GM12878 (cell line): ENCODE measurements around the gene LMBR1. TPM values are rescaled to one million over a fixed set of nuclear protein-coding genes. Genes with fewer than 3 reads are reported as not detected.

Experiments used
- ATAC-seq: fragments of 200-7000 bp; cut with Tn5 transposase; 3 replicates; pipeline ENCODE4 v1.9.1; 2020; ENCODE audit warnings: mild to moderate bottlenecking, moderate library complexity
- BruUV-seq: library from RNA; stranded (reverse); fragments of 400-500 nt; replicated peaks from 2 replicates; lab custom pipeline; 2021; lab: Mats Ljungman, UMichigan
- CTCF ChIA-PET: fragments of 300-600 bp; sonication (Branson Sonifier 250); formaldehyde crosslinking; extraction: SDS; loops from one replicate; lab custom pipeline; 2021; ENCODE audit warnings: inconsistent platforms; lab: Yijun Ruan, JAX
- POLR2A ChIA-PET: fragments of 350-600 bp; formaldehyde crosslinking; extraction: SDS; loops from one replicate; lab custom pipeline; 2021; ENCODE audit warnings: inconsistent platforms; lab: Charles Lee
- RAD21 ChIA-PET: fragments of 300-600 bp; sonication (Branson Sonifier 250); formaldehyde crosslinking; loops from one replicate; lab custom pipeline; 2023; ENCODE audit warnings: antibody characterized with exemption; ENCODE audit not compliant: unreplicated experiment; lab: Charles Lee
- SMC1A ChIA-PET: fragments of 300-600 bp; sonication (Branson Sonifier 250); formaldehyde crosslinking; loops from one replicate; lab custom pipeline; 2023; ENCODE audit not compliant: unreplicated experiment, uncharacterized antibody; lab: Charles Lee
- DNase-seq: peaks from one replicate; pipeline ENCODE4 v3.0.0-alpha.2; 2011; ENCODE audit warnings: low read depth, low spot score
- FAIRE-seq: peaks from 3 replicates; lab custom pipeline; 2011; peaks lifted over from hg19 to GRCh38; lab: Jason Lieb, UNC
- H2AFZ ChIP-seq: 2 replicates; pipeline ENCODE4 v1.6.0; 2011; ENCODE audit warnings: low read depth, low read length, control low read depth; ENCODE audit not compliant: control insufficient read depth
- H3K27ac ChIP-seq: 2 replicates; pipeline ENCODE4 v1.5.1; 2011; ENCODE audit warnings: control low read depth; ENCODE audit not compliant: control insufficient read depth, insufficient read depth
- H3K27me3 ChIP-seq, 2 experiments: replicated peaks in 1 of 2; 2 replicates each; pipeline versions ENCODE4 v1.6.0 to v1.6.1; 2011; ENCODE audit warnings: low read length in 1 of 2; ENCODE audit not compliant: control insufficient read depth in 2 of 2, insufficient read depth in 2 of 2
- H3K36me3 ChIP-seq, 2 experiments: 2 replicates each; pipeline ENCODE4 v1.5.1; 2011; ENCODE audit warnings: low read length in 1 of 2; ENCODE audit not compliant: control insufficient read depth in 2 of 2, insufficient read depth in 2 of 2
- H3K4me1 ChIP-seq: 2 replicates; pipeline ENCODE4 v1.6.1; 2011; ENCODE audit warnings: mild to moderate bottlenecking, low read length, moderate library complexity, mixed read lengths; ENCODE audit not compliant: control insufficient read depth, insufficient read depth
- H3K4me2 ChIP-seq: 2 replicates; pipeline ENCODE4 v1.6.0; 2011; ENCODE audit warnings: control low read depth; ENCODE audit not compliant: control insufficient read depth, insufficient read depth
- H3K4me3 ChIP-seq: fragments of 200-600 bp; sonication (generic); 2 replicates; pipeline ENCODE4 v1.5.1; 2016
- H3K79me2 ChIP-seq: 2 replicates; pipeline ENCODE4 v1.6.0; 2011; ENCODE audit warnings: low read length; ENCODE audit not compliant: control insufficient read depth, insufficient read depth
- H3K9ac ChIP-seq: 2 replicates; pipeline ENCODE4 v1.8.0; 2011; ENCODE audit warnings: low read length, control low read depth, mixed read lengths; ENCODE audit not compliant: control insufficient read depth, insufficient read depth
- H3K9me3 ChIP-seq: replicated peaks from 3 replicates; pipeline ENCODE4 v1.5.1; 2011; ENCODE audit warnings: mild to moderate bottlenecking, low read length; ENCODE audit not compliant: control insufficient read depth, insufficient read depth
- H4K20me1 ChIP-seq: 2 replicates; pipeline ENCODE4 v1.6.0; 2011; ENCODE audit not compliant: control insufficient read depth, insufficient read depth
- EGR1 ChIP-seq, 2 experiments: IDR thresholded peaks; 1 replicate in 1 of 2; 2 replicates in 1 of 2; pipeline ENCODE4 v1.6.1; 2011 to 2012; ENCODE audit warnings: low read depth in 2 of 2, low read length in 2 of 2, borderline replicate concordance in 1 of 2, mild to moderate bottlenecking in 1 of 2, moderate library complexity in 1 of 2
- KLF5 ChIP-seq: fragments of 450-650 bp; IDR thresholded peaks from 2 replicates; pipeline ENCODE4 v1.6.1; 2014; ENCODE audit warnings: mild to moderate bottlenecking; ENCODE audit not compliant: partially characterized antibody
- WGBS: methylation state at CpG from one replicate; pipeline ENCODE4 v1.1.6; 2016; ENCODE audit warnings: low lambda C conversion rate; ENCODE audit not compliant: insufficient replicate concordance, insufficient coverage; ENCODE audit errors: missing lambda C conversion rate; 5-methylcytosine and 5-hydroxymethylcytosine counted together
- in situ Hi-C: fragments of 300-500 bp; cut with MboI; formaldehyde crosslinking; loops from 9 replicates; pipeline ENCODE4 v1.14.3; 2018; ENCODE audit warnings: mixed read lengths
- intact Hi-C: fragments of 100-400 bp; cut with micrococcal nuclease; formaldehyde crosslinking; loops from one replicate; pipeline ENCODE4 v1.14.2; 2022; ENCODE audit not compliant: unreplicated experiment
- polyA plus RNA-seq, 11 experiments: library from polyadenylated mRNA; depleted of rRNA in 4 of 11; unstranded in 6 of 11; stranded (reverse) in 5 of 11; fragments of >200 nt; fragmentation: Nextera tagmentation in 4 of 11; fragmentation: Illumina TruSeq in 1 of 11; extraction: Ambion mirVana in 4 of 11; extraction: Trizol in 1 of 11; gene quantifications; 1 replicate in 1 of 11; 2 replicates in 10 of 11; pipeline versions ENCODE4 v1.2.1 to v1.2.3, GENCODE V29; 2011 to 2016; ENCODE audit warnings: inconsistent platforms in 2 of 11, missing spikeins in 2 of 11, low read depth in 1 of 11
- total RNA-seq, 4 experiments: library from RNA; depleted of rRNA in 3 of 4; stranded (reverse); fragments of >200 nt in 3 of 4; fragmentation: Illumina TruSeq in 1 of 4; extraction: Trizol in 1 of 4; gene quantifications; 2 replicates each; pipeline versions ENCODE4 v1.2.1 to v1.2.3, GENCODE V29; 2013 to 2021
- TF ChIP-seq, protein P1 (sequence below): IDR thresholded peaks from 2 replicates; pipeline ENCODE4 v1.6.1; 2012; ENCODE audit warnings: low read length, inconsistent platforms
- TF ChIP-seq, protein P2 (sequence below): fragments of 450-650 bp; IDR thresholded peaks from 2 replicates; pipeline ENCODE4 v1.6.1; 2017; ENCODE audit warnings: low read depth, mild to moderate bottlenecking, moderate library complexity

LMBR1 gene
- total and polyA plus RNA-seq, 10 of the 15 experiments (the other 5 are each of a cell fraction or from before 2014, with no cell fraction given): 4.0 to 63.5 (median 28.8) TPM

DNA sequence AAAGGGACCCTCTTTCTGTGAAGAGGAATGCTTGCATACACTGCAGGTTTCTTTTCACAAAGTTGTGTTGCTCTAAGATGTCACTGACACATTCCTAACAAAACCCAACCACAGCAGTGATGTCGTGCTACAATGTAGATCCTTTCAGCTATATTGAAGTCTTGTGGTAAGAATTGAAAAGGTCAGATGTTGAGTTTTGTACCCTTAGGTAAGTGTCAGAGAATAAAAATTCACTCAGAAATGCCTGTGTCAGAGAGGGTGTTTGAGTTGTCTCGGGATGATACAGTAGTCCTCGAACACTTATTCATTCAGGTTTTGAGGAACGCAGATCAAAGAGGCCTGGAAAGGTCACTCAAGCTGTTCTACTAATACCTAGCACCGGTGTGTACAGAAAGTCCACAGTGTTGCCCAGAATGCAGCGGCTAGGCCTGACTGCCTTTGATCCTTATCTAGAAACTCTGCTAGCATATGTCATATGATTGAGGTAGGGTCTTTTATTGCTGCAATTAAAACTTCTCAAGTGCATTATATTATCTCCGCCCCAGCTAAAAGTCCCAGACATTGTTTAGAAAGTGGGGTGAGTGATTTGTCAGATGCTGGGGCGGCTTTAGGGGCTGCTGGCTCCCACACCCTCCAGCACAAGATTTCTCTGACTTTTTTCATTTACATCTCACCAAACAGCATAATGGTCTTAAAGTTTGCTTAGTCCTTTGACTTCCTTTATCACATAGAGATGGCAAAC lies 226.4 kb downstream of the LMBR1 start:
- FAIRE-seq: no peak
- H3K4me3 ChIP-seq: no peak overlapping the region

More for the DNA sequence above, 226.4 kb downstream of the LMBR1 start:
- ATAC-seq: no peak
- intact Hi-C loops: no loop called here
- POLR2A ChIA-PET: no interaction called here
- no peaks in the 10 kb centered on the region for H4K20me1 ChIP-seq
- no peak for DNase-seq
- BruUV-seq: no TSS peak
- H3K36me3 ChIP-seq: peaks cover 0 to 3% of the 10 kb centered on the region in 2 experiments; a peak in 2 of 4 replicates
- TF ChIP-seq, protein P1, sequence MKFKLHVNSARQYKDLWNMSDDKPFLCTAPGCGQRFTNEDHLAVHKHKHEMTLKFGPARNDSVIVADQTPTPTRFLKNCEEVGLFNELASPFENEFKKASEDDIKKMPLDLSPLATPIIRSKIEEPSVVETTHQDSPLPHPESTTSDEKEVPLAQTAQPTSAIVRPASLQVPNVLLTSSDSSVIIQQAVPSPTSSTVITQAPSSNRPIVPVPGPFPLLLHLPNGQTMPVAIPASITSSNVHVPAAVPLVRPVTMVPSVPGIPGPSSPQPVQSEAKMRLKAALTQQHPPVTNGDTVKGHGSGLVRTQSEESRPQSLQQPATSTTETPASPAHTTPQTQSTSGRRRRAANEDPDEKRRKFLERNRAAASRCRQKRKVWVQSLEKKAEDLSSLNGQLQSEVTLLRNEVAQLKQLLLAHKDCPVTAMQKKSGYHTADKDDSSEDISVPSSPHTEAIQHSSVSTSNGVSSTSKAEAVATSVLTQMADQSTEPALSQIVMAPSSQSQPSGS: no peak
- TF ChIP-seq EGR1 (IDR thresholded peaks at IDR 0.05; ENCODE audit: borderline replicate concordance in 1 of 2, low read depth in 2 of 2, low read length in 2 of 2): no peak
- TF ChIP-seq KLF5: no peak
- TF ChIP-seq, protein P2, sequence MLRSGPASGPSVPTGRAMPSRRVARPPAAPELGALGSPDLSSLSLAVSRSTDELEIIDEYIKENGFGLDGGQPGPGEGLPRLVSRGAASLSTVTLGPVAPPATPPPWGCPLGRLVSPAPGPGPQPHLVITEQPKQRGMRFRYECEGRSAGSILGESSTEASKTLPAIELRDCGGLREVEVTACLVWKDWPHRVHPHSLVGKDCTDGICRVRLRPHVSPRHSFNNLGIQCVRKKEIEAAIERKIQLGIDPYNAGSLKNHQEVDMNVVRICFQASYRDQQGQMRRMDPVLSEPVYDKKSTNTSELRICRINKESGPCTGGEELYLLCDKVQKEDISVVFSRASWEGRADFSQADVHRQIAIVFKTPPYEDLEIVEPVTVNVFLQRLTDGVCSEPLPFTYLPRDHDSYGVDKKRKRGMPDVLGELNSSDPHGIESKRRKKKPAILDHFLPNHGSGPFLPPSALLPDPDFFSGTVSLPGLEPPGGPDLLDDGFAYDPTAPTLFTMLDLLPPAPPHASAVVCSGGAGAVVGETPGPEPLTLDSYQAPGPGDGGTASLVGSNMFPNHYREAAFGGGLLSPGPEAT: no peak
- in situ Hi-C loops: no loop called here
- no peaks in the 10 kb centered on the region for H3K4me1 ChIP-seq
- no peak overlapping the region for H2AFZ ChIP-seq
- RAD21 ChIA-PET: interaction anchor here (0.5 kb wide), 1 partner anchor 86 kb away, joined by 4 read pairs; no protein-coding TSS in a partner anchor
- H3K9ac ChIP-seq: no peak overlapping the region
- no peak overlapping the region for H3K27ac ChIP-seq
- H3K9me3 ChIP-seq: no peaks in the 10 kb centered on the region
- H3K4me2 ChIP-seq: no peak overlapping the region
- no peaks in the 10 kb centered on the region for H3K79me2 ChIP-seq
- no peaks in the 10 kb centered on the region for H3K27me3 ChIP-seq
- SMC1A ChIA-PET: interaction anchor here (2.3 kb wide), 1 partner anchor 12 kb away, joined by 7 read pairs; no protein-coding TSS in a partner anchor
- WGBS: 90% methylated on average over 8 of the region's 8 CpGs
- CTCF ChIA-PET: interaction anchor here (1.5 to 2.7 kb wide), 2 partner anchors 14 to 25 kb away, joined by 3 to 5 read pairs; partner anchors contain the start of gene RNF32
